Measurements from ENCODE around the gene SLC7A14.

GRCh38 chr3:170603770-170604510 is 18.1 kb upstream of the SLC7A14 start:
- TF ChIP-seq EZH2 (IDR thresholded peaks at IDR 0.05) = no peak
- no peak for TF ChIP-seq POLR2AphosphoS5 (IDR thresholded peaks at IDR 0.05; ENCODE audit: borderline replicate concordance, low read depth, low read length)
